ENCODE results near the gene PSAT1. TPM values are rescaled to one million over a fixed set of nuclear protein-coding genes. Genes with fewer than 3 reads are reported as not detected.

PSAT1 gene
- total RNA-seq, 2 donors from 2014 or later, result 2.7 to 6.4 TPM

- no peak for ATAC-seq
- DNase-seq, result no peak
- intact Hi-C loops (cut with DNase I), result no loop called here
These were observed 5.5 kb upstream of the PSAT1 start for GRCh38 chr9:78291240-78291925.

GRCh38 chr9:78292026-78292425, 4.9 kb upstream of the PSAT1 start:
- intact Hi-C loops (cut with DNase I), result no loop called here
- DNase-seq (no peak), ATAC-seq (no peak)

- intact Hi-C loops (cut with DNase I), result no loop called here
- ATAC-seq (no peak), DNase-seq (no peak)
These were observed 4.0 kb upstream of the PSAT1 start for GRCh38 chr9:78292716-78293497.

- intact Hi-C loops (cut with DNase I), result no loop called here
- ATAC-seq (no peak), DNase-seq (no peak)
These were observed 2.4 kb upstream of the PSAT1 start for GRCh38 chr9:78294290-78295176.

GRCh38 chr9:78295177-78295575, 1.7 kb upstream of the PSAT1 start:
- DNase-seq, result no peak
- intact Hi-C loops (cut with DNase I), result no loop called here
- ATAC-seq, result no peak

- intact Hi-C loops (cut with DNase I), result no loop called here
- ATAC-seq, result no peak
- DNase-seq, result no peak
These were observed 1.2 kb upstream of the PSAT1 start for GRCh38 chr9:78295731-78296130.

- intact Hi-C loops (cut with DNase I), result no loop called here
- peak; percentile 44 for DNase-seq
- peak; percentile 17 to 29 for ATAC-seq
These were observed 578 bp upstream of the PSAT1 start for GRCh38 chr9:78296201-78296892.

GRCh38 chr9:78297672-78297961, 692 bp downstream of the PSAT1 start:
- ATAC-seq, result no peak
- intact Hi-C loops (cut with DNase I), result no loop called here
- DNase-seq, result no peak

- intact Hi-C loops (cut with DNase I), result no loop called here
- ATAC-seq (no peak), DNase-seq (no peak)
These were observed 1.3 kb downstream of the PSAT1 start for GRCh38 chr9:78298046-78298765.

- no peak for ATAC-seq
- no peak for DNase-seq
- intact Hi-C loops (cut with DNase I), result no loop called here
These were observed 3.3 kb downstream of the PSAT1 start for GRCh38 chr9:78300209-78300608.

GRCh38 chr9:78301466-78301865, 4.5 kb downstream of the PSAT1 start:
- intact Hi-C loops (cut with DNase I), result no loop called here
- DNase-seq, result no peak
- ATAC-seq, result no peak

GRCh38 chr9:78303377-78304062, 6.6 kb downstream of the PSAT1 start:
- ATAC-seq, result no peak
- intact Hi-C loops (cut with DNase I), result no loop called here
- DNase-seq, result no peak

GRCh38 chr9:78304357-78304756, 7.4 kb downstream of the PSAT1 start:
- no peak for ATAC-seq
- intact Hi-C loops (cut with DNase I), result no loop called here
- no peak for DNase-seq

- no peak for ATAC-seq
- intact Hi-C loops (cut with DNase I), result no loop called here
- no peak for DNase-seq
These were observed 9.5 kb downstream of the PSAT1 start for GRCh38 chr9:78306222-78307076.

- intact Hi-C loops (cut with DNase I), result no loop called here
- ATAC-seq (no peak), DNase-seq (no peak)
These were observed 10.4 kb downstream of the PSAT1 start for GRCh38 chr9:78307360-78307759.

- intact Hi-C loops (cut with DNase I), result no loop called here
- DNase-seq (no peak), ATAC-seq (no peak)
These were observed 12.1 kb downstream of the PSAT1 start for GRCh38 chr9:78309066-78309465.

GRCh38 chr9:78311075-78311474, 14.2 kb downstream of the PSAT1 start:
- DNase-seq (no peak), ATAC-seq (no peak)
- intact Hi-C loops (cut with DNase I), result no loop called here
